Cardiac ventricle fibroblast (primary cell): ENCODE results near the gene SSPN. TPM values are rescaled to one million over a fixed set of nuclear protein-coding genes. Genes with fewer than 3 reads are reported as not detected.

ENCODE experiments used
- total RNA-seq: library from RNA; depleted of rRNA; stranded (reverse); fragments of >200 nt; gene quantifications from 2 replicates; pipeline ENCODE4 v1.2.3, GENCODE V29; 2015

The SSPN gene
- 7.2 and 8.2 TPM in 2 replicates for total RNA-seq

GRCh38 chr12:26195250-26195640 lies at the start of gene SSPN:
SSPN (plus strand) TSS chr12:26195573; CDS start chr12:26195673, 100 bp downstream.

Other genes with a start within 250 kb of the SSPN start
- 56.6 and 67.5 TPM in 2 replicates for gene RASSF8, start 236.9 kb upstream of the SSPN start, total RNA-seq
- gene BHLHE41, start 70.5 kb upstream of the SSPN start, total RNA-seq = 2.4 and 4.9 TPM in 2 replicates